H1 (cell line): Measurements from ENCODE around the gene SLC39A9. TPM values are rescaled to one million over a fixed set of nuclear protein-coding genes. Genes with fewer than 3 reads are reported as not detected.

Experiments
- BRCA1 ChIP-seq: IDR thresholded peaks from 2 replicates; pipeline ENCODE4 v1.6.1; 2012; ENCODE audit warnings: low read depth, low read length, improper control_type of control experiment
- polyA plus RNA-seq, 7 experiments: library from polyadenylated mRNA; depleted of rRNA in 3 of 7; stranded (reverse) in 5 of 7; unstranded in 2 of 7; fragments of >200 nt in 5 of 7; fragments of 200-250 nt in 2 of 7; gene quantifications; 1 replicate in 5 of 7; 2 replicates in 1 of 7; 4 replicates in 1 of 7; pipeline versions ENCODE4 v1.2.1 to v1.2.3, GENCODE V29; 2011 to 2013; ENCODE audit warnings: missing spikeins in 2 of 7, mixed read lengths in 2 of 7
- total RNA-seq: library from RNA; stranded (reverse); fragmentation: NEBNext Ultra II Directional; extraction: Animal tissue kit (Norgen Biotek cat#: 25700); gene quantifications from 2 replicates; pipeline ENCODE4 v1.2.1, GENCODE V29; 2021

The SLC39A9 gene
- total and polyA plus RNA-seq, 2 of the 8 experiments (the other 6 are each of a cell fraction or from before 2014, with no cell fraction given): 31.0 to 44.2 TPM

DNA sequence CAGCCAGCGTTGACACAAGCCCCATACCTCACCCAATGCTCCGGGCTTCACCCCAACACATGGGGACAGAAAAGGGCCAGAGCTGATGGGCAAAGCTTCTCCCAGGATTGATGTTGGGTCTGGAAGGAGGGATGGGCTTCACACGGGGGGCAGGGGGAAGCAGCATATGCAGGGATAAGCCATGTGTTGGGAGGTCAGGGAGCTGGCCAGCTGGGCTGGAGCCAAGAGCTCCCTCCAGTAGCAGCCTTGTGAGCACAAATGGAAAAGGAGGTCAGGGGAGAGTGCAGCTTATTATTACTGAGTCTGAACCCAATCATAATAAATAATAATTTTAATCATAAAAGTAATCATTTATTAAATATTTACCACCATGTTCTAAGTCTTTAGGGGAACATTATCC, 95.3 kb downstream of the SLC39A9 start (continued):
- TF ChIP-seq BRCA1: no peak
